Left colon (tissue), 2 donors: Measurements from ENCODE around the gene PRSS27. TPM values are rescaled to one million over a fixed set of nuclear protein-coding genes. Genes with fewer than 3 reads are reported as not detected.

Experiments
- ATAC-seq: fragments of 200-7000 bp; cut with Tn5 transposase; one replicate; pipeline ENCODE4 v1.9.1; 2020; ENCODE audit warnings: mild to moderate bottlenecking, moderate library complexity
- DNase-seq, 2 donors: peaks; one replicate each; pipeline ENCODE4 v3.0.0-alpha.2; 2020
- intact Hi-C, 2 donors: fragments of 100-400 bp; cut with DNase I in 1 of 2; cut with micrococcal nuclease in 1 of 2; formaldehyde crosslinking; loops; one replicate each; pipeline versions ENCODE4 v1.11.2 to v1.14.0; 2022; cut with DNase I, micrococcal nuclease
- total RNA-seq, 2 donors: library from RNA; stranded (reverse); fragmentation: NEBNext Ultra II Directional; extraction: Animal tissue kit (Norgen Biotek cat#: 25700); gene quantifications; one replicate each; pipeline ENCODE4 v1.2.1, GENCODE V29; 2021
- donor health status: DM: no; HTN: no; CAD: no.
- donor health status: DM: yes; HTN: yes; CAD: no.

The PRSS27 gene
- total RNA-seq, 2 donors from 2014 or later, result 0.34 to 0.76 TPM

GRCh38 chr16:2713985-2714774 lies 5.8 kb downstream of the PRSS27 start:
- ATAC-seq (no peak), DNase-seq (no peak)
- intact Hi-C loops, result no loop called here

- DNase-seq (no peak), ATAC-seq (no peak)
- intact Hi-C loops, result no loop called here
These were observed 6.5 kb downstream of the PRSS27 start for GRCh38 chr16:2713523-2713922.

GRCh38 chr16:2712546-2712945 lies 7.5 kb downstream of the PRSS27 start:
- intact Hi-C loops, result no loop called here
- DNase-seq (no peak), ATAC-seq (no peak)

GRCh38 chr16:2712063-2712441 lies 8.0 kb downstream of the PRSS27 start:
- ATAC-seq (peak; percentile 7), DNase-seq (no peak)
- intact Hi-C loops, result no loop called here

GRCh38 chr16:2711370-2712062 lies 8.5 kb downstream of the PRSS27 start:
- DNase-seq (no peak), ATAC-seq (peak; percentile 21)
- intact Hi-C loops, result no loop called here

- intact Hi-C loops, result no loop called here
- no peak for DNase-seq
- peak; percentile 11 for ATAC-seq
These were observed 9.3 kb downstream of the PRSS27 start for GRCh38 chr16:2710711-2711231.

- intact Hi-C loops, result no loop called here
- no peak for DNase-seq
- peak; percentile 17 for ATAC-seq
These were observed 9.9 kb downstream of the PRSS27 start for GRCh38 chr16:2710021-2710710.

GRCh38 chr16:2709588-2709984 lies 10.4 kb downstream of the PRSS27 start:
- intact Hi-C loops, result no loop called here
- DNase-seq, result no peak
- ATAC-seq, result no peak

- ATAC-seq (no peak), DNase-seq (no peak)
- intact Hi-C loops, result no loop called here
These were observed 11.0 kb downstream of the PRSS27 start for GRCh38 chr16:2708955-2709587.

- intact Hi-C loops, result no loop called here
- no peak for DNase-seq
- no peak for ATAC-seq
These were observed 11.8 kb downstream of the PRSS27 start for GRCh38 chr16:2708290-2708639.

GRCh38 chr16:2707368-2708289 lies 12.4 kb downstream of the PRSS27 start:
- DNase-seq (no peak), ATAC-seq (no peak)
- intact Hi-C loops, result no loop called here

- intact Hi-C loops, result no loop called here
- no peak for DNase-seq
- no peak for ATAC-seq
These were observed 13.3 kb downstream of the PRSS27 start for GRCh38 chr16:2706611-2707311.

- intact Hi-C loops, result no loop called here
- DNase-seq, result no peak
- no peak for ATAC-seq
These were observed 13.9 kb downstream of the PRSS27 start for GRCh38 chr16:2706085-2706484.

GRCh38 chr16:2705351-2705750 lies 14.7 kb downstream of the PRSS27 start:
- DNase-seq (no peak), ATAC-seq (no peak)
- intact Hi-C loops, result no loop called here

- DNase-seq, result no peak
- intact Hi-C loops, result no loop called here
- no peak for ATAC-seq
These were observed 15.1 kb downstream of the PRSS27 start for GRCh38 chr16:2704983-2705275.

GRCh38 chr16:2704166-2704982 lies 15.7 kb downstream of the PRSS27 start:
- intact Hi-C loops, result no loop called here
- ATAC-seq, result no peak

More at GRCh38 chr16:2704166-2704982, 15.7 kb downstream of the PRSS27 start:
- no peak for DNase-seq
